NCI-H345 (cell line): ENCODE data around the gene CGN.

Experiments
- DNase-seq: peaks from one replicate; lab custom pipeline; 2025; lab: John Stamatoyannopoulos, UW

Gene CGN

GRCh38 chr1:151524736-151525135, 13.5 kb downstream of the CGN start:
- DNase-seq, result no peak

- DNase-seq, result no peak
Measured at GRCh38 chr1:151526735-151527525, 15.7 kb downstream of the CGN start.

- no peak for DNase-seq
Measured at GRCh38 chr1:151529211-151529702, 18.1 kb downstream of the CGN start.

GRCh38 chr1:151529781-151530180, 18.6 kb downstream of the CGN start:
- DNase-seq, result no peak

- no peak for DNase-seq
Measured at GRCh38 chr1:151530461-151530860, 19.3 kb downstream of the CGN start.

GRCh38 chr1:151533870-151534269, 22.7 kb downstream of the CGN start:
- no peak for DNase-seq

GRCh38 chr1:151534662-151535278, 23.6 kb downstream of the CGN start:
- DNase-seq, result peak; percentile 81

- no peak for DNase-seq
Measured at GRCh38 chr1:151535326-151536271, 24.4 kb downstream of the CGN start.

- DNase-seq, result no peak
Measured at GRCh38 chr1:151536499-151536898, 25.3 kb downstream of the CGN start.

GRCh38 chr1:151537112-151537511, 25.9 kb downstream of the CGN start:
- no peak for DNase-seq

GRCh38 chr1:151539321-151540020, 28.3 kb downstream of the CGN start:
- peak; percentile 100 for DNase-seq

GRCh38 chr1:151540021-151540981, 29.1 kb downstream of the CGN start, which contains the start of gene TUFT1:
TUFT1 (plus strand) TSS chr1:151540309; CDS start chr1:151540367, 58 bp downstream.
- peak; percentile 100 for DNase-seq

GRCh38 chr1:151540982-151541377, 29.8 kb downstream of the CGN start:
- DNase-seq, result peak; percentile 51

GRCh38 chr1:151541752-151542151, 30.6 kb downstream of the CGN start:
- DNase-seq, result no peak

GRCh38 chr1:151542710-151543129, 31.5 kb downstream of the CGN start:
- peak; percentile 19 for DNase-seq

GRCh38 chr1:151545542-151545941, 34.4 kb downstream of the CGN start:
- no peak for DNase-seq

- DNase-seq, result no peak
Measured at GRCh38 chr1:151546011-151546925, 35.1 kb downstream of the CGN start.

GRCh38 chr1:151547119-151547899, 36.1 kb downstream of the CGN start:
- no peak for DNase-seq

- DNase-seq, result no peak
Measured at GRCh38 chr1:151547900-151548230, 36.7 kb downstream of the CGN start.
